ENCODE measurements around the gene PDAP1. TPM values are rescaled to one million over a fixed set of nuclear protein-coding genes. Genes with fewer than 3 reads are reported as not detected.

PDAP1 gene
- total and polyA plus RNA-seq, 2 of the 8 experiments (the other 6 are each of a cell fraction or from before 2014, with no cell fraction given), result 26.6 to 169 TPM

DNA sequence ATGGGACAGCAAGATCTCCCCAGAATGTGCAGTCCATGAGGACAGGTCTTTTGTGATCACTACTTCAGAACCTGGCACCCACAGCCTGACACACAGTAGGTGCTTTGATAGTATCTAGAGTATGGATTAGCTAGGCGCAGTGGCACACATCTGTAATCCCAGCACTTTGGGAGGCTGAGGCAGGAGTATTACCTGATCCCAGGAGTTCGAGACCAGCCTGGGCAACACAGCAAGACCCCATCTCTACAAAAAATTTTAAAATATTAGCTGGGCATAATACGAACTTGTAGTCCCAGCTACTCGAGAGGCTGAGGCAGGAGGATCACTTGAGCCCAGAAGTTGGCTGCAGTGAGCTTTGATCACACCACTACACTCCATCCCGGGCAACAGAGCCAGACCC, 56.1 kb downstream of the PDAP1 start:
- no peak overlapping the region for H4K91ac ChIP-seq (replicated peaks; ENCODE audit: insufficient read length, low read length)
- H3K9ac ChIP-seq (replicated peaks in 1 of 4; ENCODE audit: extremely low read depth in 1 of 4, low read depth in 3 of 4, low read length in 3 of 4), result no peak overlapping the region
- DNase-seq (ENCODE audit: low read depth in 1 of 2, low spot score in 2 of 2) (no peak), FAIRE-seq (no peak)
- H3K9me3 ChIP-seq (ENCODE audit: insufficient read depth in 2 of 2, low read depth in 1 of 2, low read length in 1 of 2), result no peaks in the 10 kb centered on the region
- no peaks in the 10 kb centered on the region for H3K79me1 ChIP-seq (ENCODE audit: low read depth, low read length)
- H3K18ac ChIP-seq (ENCODE audit: extremely low read depth, low read length), result no peak overlapping the region
- H2AK5ac ChIP-seq (ENCODE audit: low read depth, low read length), result no peak overlapping the region
- no peak overlapping the region for H2BK5ac ChIP-seq (ENCODE audit: low read depth, low read length)
- no peak overlapping the region for H2BK12ac ChIP-seq (ENCODE audit: low read depth, low read length)
- no peak for TF ChIP-seq ASH2L (IDR thresholded peaks at IDR 0.05; ENCODE audit: low read length)
- TF ChIP-seq SP4 (IDR thresholded peaks at IDR 0.05; ENCODE audit: low read length), result no peak
- H3K23me2 ChIP-seq (ENCODE audit: low read depth, low read length), result no peaks in the 10 kb centered on the region
- no peak overlapping the region for H2AFZ ChIP-seq (ENCODE audit: low read length)
- H3K4me2 ChIP-seq (ENCODE audit: insufficient read depth in 1 of 2, low read depth in 2 of 2, low read length in 2 of 2), result no peak overlapping the region
- H3K23ac ChIP-seq (ENCODE audit: insufficient read length), result no peak overlapping the region
- ChIA-PET POLR2A (ENCODE audit: partially characterized antibody) (interaction anchor here (0.6 to 1.1 kb wide), 3 partner anchors 56 to 1537 kb away, joined by 3 to 5 read pairs (median 4); partner anchors contain the start of genes BUD31, PDAP1 and UFSP1), CTCF (ENCODE audit: partially characterized antibody) (interaction anchor here (1.7 kb wide), 1 partner anchor 14 kb away, joined by 4 read pairs; no protein-coding TSS in a partner anchor)
- H2BK20ac ChIP-seq (ENCODE audit: low read length), result no peak overlapping the region
- H2BK15ac ChIP-seq (ENCODE audit: low read length), result no peak overlapping the region
- H4K20me1 ChIP-seq (replicated peaks in 1 of 2; ENCODE audit: control insufficient read depth in 1 of 2, insufficient read depth in 2 of 2, low read length in 2 of 2), result peaks cover 0 to 2% of the 10 kb centered on the region in 2 experiments
- H2BK120ac ChIP-seq (replicated peaks; ENCODE audit: low read depth, low read length), result no peak overlapping the region
- no peaks in the 10 kb centered on the region for H3K27me3 ChIP-seq (replicated peaks in 1 of 4; ENCODE audit: control insufficient read depth in 3 of 4, extremely low read depth in 1 of 4, insufficient read depth in 3 of 4, low read length in 3 of 4)
- no peaks in the 10 kb centered on the region for H3K4me1 ChIP-seq (replicated peaks in 1 of 4; ENCODE audit: control insufficient read depth in 3 of 4, insufficient read depth in 4 of 4, low read length in 3 of 4)
- H3K36me3 ChIP-seq (ENCODE audit: control insufficient read depth in 2 of 4, insufficient read depth in 4 of 4, low read length in 3 of 4), result peaks cover 2 to 30% (median 18%) of the 10 kb centered on the region in 4 experiments
- H3K4me3 ChIP-seq (ENCODE audit: extremely low read depth in 1 of 4, insufficient read depth in 2 of 4, low read depth in 3 of 4, low read length in 4 of 4), result no peak overlapping the region
- H3K56ac ChIP-seq (replicated peaks; ENCODE audit: insufficient read length, low read depth, low read length), result no peak overlapping the region
- H3K4ac ChIP-seq (replicated peaks; ENCODE audit: insufficient read length, low read depth, low read length), result no peak overlapping the region
- H3K79me2 ChIP-seq (ENCODE audit: control insufficient read depth in 1 of 2, insufficient read depth in 2 of 2, low read length in 2 of 2), result no peaks in the 10 kb centered on the region
- no peak overlapping the region for H4K8ac ChIP-seq (ENCODE audit: extremely low read depth, insufficient read depth, low read length)
- no peak overlapping the region for H3K27ac ChIP-seq (ENCODE audit: low read depth, low read length)
- H3K14ac ChIP-seq (ENCODE audit: insufficient read length), result no peak overlapping the region
- 93% methylated on average over 5 of the region's 5 CpGs; no CpG with 5 or more reads in 1 of the 2 experiments for WGBS, 2 experiments (ENCODE audit: extremely low coverage in 1 of 2, insufficient coverage in 1 of 2, insufficient read length in 1 of 2, insufficient replicate concordance in 2 of 2, low coverage in 1 of 2, low lambda C conversion rate in 2 of 2, missing lambda C conversion rate in 1 of 2)
- H4K5ac ChIP-seq (ENCODE audit: insufficient read length, low read depth, low read length), result no peak overlapping the region
